MM.1S (cell line): Measurements from ENCODE around the gene FAM114A1.

Experiments used
- EZH2 ChIP-seq: fragments of 300-600 bp; sonication (generic); optimal IDR thresholded peaks from 2 replicates; pipeline ENCODE3; 2017; ENCODE audit warnings: low read depth, mild to moderate bottlenecking, antibody characterized with exemption, low read length, mixed read lengths
- TF ChIP-seq, protein P1 (sequence below): fragments of 300-600 bp; sonication (generic); IDR thresholded peaks from 2 replicates; pipeline ENCODE4 v1.5.1; 2016; ENCODE audit warnings: antibody characterized with exemption, low read length, mixed read lengths

DNA sequence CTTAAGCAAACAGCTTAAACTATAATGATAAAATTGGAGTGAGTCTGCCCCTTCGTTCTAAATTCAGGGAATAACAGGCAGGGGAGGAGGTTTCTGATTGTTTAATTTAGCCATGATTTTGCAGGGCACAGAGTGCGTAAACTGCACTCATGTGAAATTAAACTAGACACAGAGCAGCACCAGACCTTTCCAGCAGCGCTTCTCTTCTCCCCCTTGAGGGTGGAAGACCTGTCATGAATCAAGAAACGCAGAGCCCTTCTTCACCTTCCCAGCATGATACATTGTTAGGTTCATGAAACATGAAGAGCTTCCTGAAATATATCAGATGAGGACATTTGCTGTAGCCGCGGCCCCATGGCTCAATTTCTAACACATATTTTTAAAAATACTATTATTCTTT is 63.1 kb downstream of the FAM114A1 start:
- TF ChIP-seq, protein P1, sequence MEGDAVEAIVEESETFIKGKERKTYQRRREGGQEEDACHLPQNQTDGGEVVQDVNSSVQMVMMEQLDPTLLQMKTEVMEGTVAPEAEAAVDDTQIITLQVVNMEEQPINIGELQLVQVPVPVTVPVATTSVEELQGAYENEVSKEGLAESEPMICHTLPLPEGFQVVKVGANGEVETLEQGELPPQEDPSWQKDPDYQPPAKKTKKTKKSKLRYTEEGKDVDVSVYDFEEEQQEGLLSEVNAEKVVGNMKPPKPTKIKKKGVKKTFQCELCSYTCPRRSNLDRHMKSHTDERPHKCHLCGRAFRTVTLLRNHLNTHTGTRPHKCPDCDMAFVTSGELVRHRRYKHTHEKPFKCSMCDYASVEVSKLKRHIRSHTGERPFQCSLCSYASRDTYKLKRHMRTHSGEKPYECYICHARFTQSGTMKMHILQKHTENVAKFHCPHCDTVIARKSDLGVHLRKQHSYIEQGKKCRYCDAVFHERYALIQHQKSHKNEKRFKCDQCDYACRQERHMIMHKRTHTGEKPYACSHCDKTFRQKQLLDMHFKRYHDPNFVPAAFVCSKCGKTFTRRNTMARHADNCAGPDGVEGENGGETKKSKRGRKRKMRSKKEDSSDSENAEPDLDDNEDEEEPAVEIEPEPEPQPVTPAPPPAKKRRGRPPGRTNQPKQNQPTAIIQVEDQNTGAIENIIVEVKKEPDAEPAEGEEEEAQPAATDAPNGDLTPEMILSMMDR, result no peak
- no peak for TF ChIP-seq EZH2
